GM12878 (cell line): ENCODE results near the gene KLK6. TPM values are rescaled to one million over a fixed set of nuclear protein-coding genes. Genes with fewer than 3 reads are reported as not detected.

Source experiments
- ATAC-seq: fragments of 200-7000 bp; cut with Tn5 transposase; 3 replicates; pipeline ENCODE4 v1.9.1; 2020; ENCODE audit warnings: mild to moderate bottlenecking, moderate library complexity
- BruUV-seq: library from RNA; stranded (reverse); fragments of 400-500 nt; replicated peaks from 2 replicates; lab custom pipeline; 2021; lab: Mats Ljungman, UMichigan
- CTCF ChIA-PET: fragments of 300-600 bp; sonication (Branson Sonifier 250); formaldehyde crosslinking; extraction: SDS; loops from one replicate; lab custom pipeline; 2021; ENCODE audit warnings: inconsistent platforms; lab: Yijun Ruan, JAX
- POLR2A ChIA-PET: fragments of 350-600 bp; formaldehyde crosslinking; extraction: SDS; loops from one replicate; lab custom pipeline; 2021; ENCODE audit warnings: inconsistent platforms; lab: Charles Lee
- RAD21 ChIA-PET: fragments of 300-600 bp; sonication (Branson Sonifier 250); formaldehyde crosslinking; loops from one replicate; lab custom pipeline; 2023; ENCODE audit warnings: antibody characterized with exemption; ENCODE audit not compliant: unreplicated experiment; lab: Charles Lee
- SMC1A ChIA-PET: fragments of 300-600 bp; sonication (Branson Sonifier 250); formaldehyde crosslinking; loops from one replicate; lab custom pipeline; 2023; ENCODE audit not compliant: unreplicated experiment, uncharacterized antibody; lab: Charles Lee
- DNase-seq: peaks from one replicate; pipeline ENCODE4 v3.0.0-alpha.2; 2011; ENCODE audit warnings: low read depth, low spot score
- FAIRE-seq: peaks from 3 replicates; lab custom pipeline; 2011; peaks lifted over from hg19 to GRCh38; lab: Jason Lieb, UNC
- H2AFZ ChIP-seq: 2 replicates; pipeline ENCODE4 v1.6.0; 2011; ENCODE audit warnings: low read depth, low read length, control low read depth; ENCODE audit not compliant: control insufficient read depth
- H3K27ac ChIP-seq: 2 replicates; pipeline ENCODE4 v1.5.1; 2011; ENCODE audit warnings: control low read depth; ENCODE audit not compliant: control insufficient read depth, insufficient read depth
- H3K27me3 ChIP-seq, 2 experiments: replicated peaks in 1 of 2; 2 replicates each; pipeline versions ENCODE4 v1.6.0 to v1.6.1; 2011; ENCODE audit warnings: low read length in 1 of 2; ENCODE audit not compliant: control insufficient read depth in 2 of 2, insufficient read depth in 2 of 2
- H3K36me3 ChIP-seq, 2 experiments: 2 replicates each; pipeline ENCODE4 v1.5.1; 2011; ENCODE audit warnings: low read length in 1 of 2; ENCODE audit not compliant: control insufficient read depth in 2 of 2, insufficient read depth in 2 of 2
- H3K4me1 ChIP-seq: 2 replicates; pipeline ENCODE4 v1.6.1; 2011; ENCODE audit warnings: mild to moderate bottlenecking, low read length, moderate library complexity, mixed read lengths; ENCODE audit not compliant: control insufficient read depth, insufficient read depth
- H3K4me2 ChIP-seq: 2 replicates; pipeline ENCODE4 v1.6.0; 2011; ENCODE audit warnings: control low read depth; ENCODE audit not compliant: control insufficient read depth, insufficient read depth
- H3K4me3 ChIP-seq: fragments of 200-600 bp; sonication (generic); 2 replicates; pipeline ENCODE4 v1.5.1; 2016
- H3K79me2 ChIP-seq: 2 replicates; pipeline ENCODE4 v1.6.0; 2011; ENCODE audit warnings: low read length; ENCODE audit not compliant: control insufficient read depth, insufficient read depth
- H3K9ac ChIP-seq: 2 replicates; pipeline ENCODE4 v1.8.0; 2011; ENCODE audit warnings: low read length, control low read depth, mixed read lengths; ENCODE audit not compliant: control insufficient read depth, insufficient read depth
- H3K9me3 ChIP-seq: replicated peaks from 3 replicates; pipeline ENCODE4 v1.5.1; 2011; ENCODE audit warnings: mild to moderate bottlenecking, low read length; ENCODE audit not compliant: control insufficient read depth, insufficient read depth
- H4K20me1 ChIP-seq: 2 replicates; pipeline ENCODE4 v1.6.0; 2011; ENCODE audit not compliant: control insufficient read depth, insufficient read depth
- HDAC6 ChIP-seq: fragments of 200-600 bp; sonication (generic); IDR thresholded peaks from one replicate; pipeline ENCODE4 v1.8.0; 2017; ENCODE audit warnings: antibody characterized with exemption; ENCODE audit not compliant: unreplicated experiment
- IRF3 ChIP-seq: fragments of 450-650 bp; IDR thresholded peaks from 2 replicates; pipeline ENCODE4 v1.6.1; 2014; ENCODE audit warnings: mild to moderate bottlenecking
- KLF5 ChIP-seq: fragments of 450-650 bp; IDR thresholded peaks from 2 replicates; pipeline ENCODE4 v1.6.1; 2014; ENCODE audit warnings: mild to moderate bottlenecking; ENCODE audit not compliant: partially characterized antibody
- SIX5 ChIP-seq: IDR thresholded peaks from 2 replicates; pipeline ENCODE4 v1.6.1; 2011; ENCODE audit warnings: mild to moderate bottlenecking, low read depth, low read length, moderate library complexity; ENCODE audit not compliant: severe bottlenecking
- SMC3 ChIP-seq: IDR thresholded peaks from 2 replicates; pipeline ENCODE4 v1.6.1; 2011; ENCODE audit warnings: low read length, improper control_type of control experiment, borderline replicate concordance
- YBX1 ChIP-seq: fragments of 450-650 bp; IDR thresholded peaks from 2 replicates; pipeline ENCODE4 v1.6.1; 2016; ENCODE audit warnings: antibody characterized with exemption
- ZNF207 ChIP-seq: fragments of 450-650 bp; IDR thresholded peaks from 2 replicates; pipeline ENCODE4 v1.6.1; 2014; ENCODE audit warnings: antibody characterized with exemption, mild to moderate bottlenecking, borderline replicate concordance
- ZNF24 ChIP-seq: fragments of 450-650 bp; IDR thresholded peaks from 2 replicates; pipeline ENCODE4 v1.6.1; 2017; ENCODE audit warnings: antibody characterized with exemption, mild to moderate bottlenecking
- ZNF274 ChIP-seq: IDR thresholded peaks from one replicate; pipeline ENCODE4 v1.8.0; 2011; ENCODE audit not compliant: insufficient read length, insufficient read depth
- WGBS: methylation state at CpG from one replicate; pipeline ENCODE4 v1.1.6; 2016; ENCODE audit warnings: low lambda C conversion rate; ENCODE audit not compliant: insufficient replicate concordance, insufficient coverage; ENCODE audit errors: missing lambda C conversion rate; 5-methylcytosine and 5-hydroxymethylcytosine counted together
- in situ Hi-C: fragments of 300-500 bp; cut with MboI; formaldehyde crosslinking; loops from 9 replicates; pipeline ENCODE4 v1.14.3; 2018; ENCODE audit warnings: mixed read lengths
- intact Hi-C: fragments of 100-400 bp; cut with micrococcal nuclease; formaldehyde crosslinking; loops from one replicate; pipeline ENCODE4 v1.14.2; 2022; ENCODE audit not compliant: unreplicated experiment
- polyA plus RNA-seq, 11 experiments: library from polyadenylated mRNA; depleted of rRNA in 4 of 11; unstranded in 6 of 11; stranded (reverse) in 5 of 11; fragments of >200 nt; fragmentation: Nextera tagmentation in 4 of 11; fragmentation: Illumina TruSeq in 1 of 11; extraction: Ambion mirVana in 4 of 11; extraction: Trizol in 1 of 11; gene quantifications; 1 replicate in 1 of 11; 2 replicates in 10 of 11; pipeline versions ENCODE4 v1.2.1 to v1.2.3, GENCODE V29; 2011 to 2016; ENCODE audit warnings: inconsistent platforms in 2 of 11, missing spikeins in 2 of 11, low read depth in 1 of 11
- total RNA-seq, 4 experiments: library from RNA; depleted of rRNA in 3 of 4; stranded (reverse); fragments of >200 nt in 3 of 4; fragmentation: Illumina TruSeq in 1 of 4; extraction: Trizol in 1 of 4; gene quantifications; 2 replicates each; pipeline versions ENCODE4 v1.2.1 to v1.2.3, GENCODE V29; 2013 to 2021

KLK6 gene
- total and polyA plus RNA-seq, 10 of the 15 experiments (the other 5 are each of a cell fraction or from before 2014, with no cell fraction given) = not detected

DNA sequence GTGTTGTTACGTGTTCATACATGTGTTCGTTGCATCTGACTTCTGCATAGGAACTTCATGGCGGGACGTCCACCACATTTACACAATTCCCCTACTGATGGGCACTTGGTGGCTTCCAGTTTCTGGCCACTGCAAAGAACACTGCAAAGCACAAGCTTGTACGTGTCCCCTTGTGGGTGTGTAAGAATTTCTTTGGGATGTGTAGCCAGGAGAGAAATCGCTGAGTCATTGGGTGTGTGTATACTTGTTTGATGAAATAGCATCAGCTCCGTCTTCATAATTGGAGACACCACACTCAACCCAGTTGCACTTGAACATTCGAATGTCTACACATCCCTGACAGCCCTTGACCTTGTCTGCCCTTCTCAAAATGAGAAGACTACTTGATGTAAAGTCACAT, 35.8 kb downstream of the KLK6 start:
- DNase-seq (no peak), FAIRE-seq (no peak), ATAC-seq (no peak)
- no peak overlapping the region for H3K4me2 ChIP-seq
- H3K36me3 ChIP-seq = no peaks in the 10 kb centered on the region
- ChIA-PET RAD21 (no interaction called here), SMC1A (interaction anchor here (1.9 kb wide), 1 partner anchor 12 kb away, joined by 4 read pairs; no protein-coding TSS in a partner anchor), POLR2A (no interaction called here), CTCF (interaction anchor here (1.0 to 3.0 kb wide), 3 partner anchors 9 to 150 kb away, joined by 3 to 11 read pairs (median 11); no protein-coding TSS in a partner anchor)
- no peaks in the 10 kb centered on the region for H3K79me2 ChIP-seq
- no peaks in the 10 kb centered on the region for H3K27me3 ChIP-seq
- no peak overlapping the region for H3K9ac ChIP-seq
- in situ Hi-C loops = loop anchor here (10.0 kb wide), 1 partner anchor 161 kb away; no protein-coding TSS in a partner anchor
- no peak for TF ChIP-seq SMC3
- TF ChIP-seq ZNF207 = no peak
- TF ChIP-seq KLF5 = no peak
- TF ChIP-seq YBX1 = no peak
- TF ChIP-seq ZNF274 = no peak
- no peak for TF ChIP-seq ZNF24
- no peak for TF ChIP-seq HDAC6
- no peak for TF ChIP-seq IRF3
- TF ChIP-seq SIX5 = no peak
- no peak overlapping the region for H3K4me3 ChIP-seq
- no peaks in the 10 kb centered on the region for H4K20me1 ChIP-seq
- intact Hi-C loops = loop anchor here (5.0 kb wide), 1 partner anchor 159 kb away; no protein-coding TSS in a partner anchor
- no peak overlapping the region for H2AFZ ChIP-seq
- BruUV-seq = no TSS peak
- no peaks in the 10 kb centered on the region for H3K9me3 ChIP-seq
- H3K4me1 ChIP-seq = no peaks in the 10 kb centered on the region
- 58% methylated on average over 8 of the region's 8 CpGs for WGBS
- H3K27ac ChIP-seq = no peak overlapping the region
